ENCODE measurements around the gene ZSWIM3.
"Not testable (repeated sequence)": the region's sequence is repeated elsewhere in the genome, so short reads cannot be mapped to it uniquely, and the experiment has no call there.

ZSWIM3 gene

GRCh38 chr20:45873409-45874103 is 16.1 kb downstream of the ZSWIM3 start:
- Histone ChIP-seq H3K4me2 (ENCODE audit: low read length) (no peak overlapping the region), H3K27ac (ENCODE audit: low read depth, low read length) (no peak overlapping the region), H3K4me1 (ENCODE audit: control insufficient read depth, low read length) (no peaks in the 10 kb centered on the region), H3K9me3 (ENCODE audit: control insufficient read depth, insufficient read depth, low read length) (no peaks in the 10 kb centered on the region), H4K20me1 (ENCODE audit: control insufficient read depth, insufficient read depth, low read depth, low read length) (no peaks in the 10 kb centered on the region), H3K4me3 (ENCODE audit: low read length) (no peak overlapping the region), H3K27me3 (ENCODE audit: control insufficient read depth, low read length) (no peaks in the 10 kb centered on the region), H3K79me2 (ENCODE audit: control insufficient read depth, low read length) (no peaks in the 10 kb centered on the region), H3K36me3 (ENCODE audit: control insufficient read depth, low read length) (peaks cover 5% of the 10 kb centered on the region; the same call in 1 of the 2 replicates), H3F3A (ENCODE audit: control insufficient read depth, insufficient read depth) (no peaks in the 10 kb centered on the region), H3K9me2 (replicated peaks; ENCODE audit: control insufficient read depth, low read length) (no peaks in the 10 kb centered on the region)
- TF ChIP-seq CTCF (IDR thresholded peaks at IDR 0.05; ENCODE audit: low read depth, low read length, poor library complexity, severe bottlenecking), result no peak
- no peak for TF ChIP-seq EZH2phosphoT487 (IDR thresholded peaks at IDR 0.05; ENCODE audit: borderline replicate concordance, low read length)

- H3K79me2 ChIP-seq (ENCODE audit: control insufficient read depth, low read length); H3K9me3 ChIP-seq (ENCODE audit: control insufficient read depth, insufficient read depth, low read length); H3K9me2 ChIP-seq (replicated peaks; ENCODE audit: control insufficient read depth, low read length); H3K4me2 ChIP-seq (ENCODE audit: low read length); H4K20me1 ChIP-seq (ENCODE audit: control insufficient read depth, insufficient read depth, low read depth, low read length); H3F3A ChIP-seq (ENCODE audit: control insufficient read depth, insufficient read depth); H3K36me3 ChIP-seq (ENCODE audit: control insufficient read depth, low read length); H3K4me1 ChIP-seq (ENCODE audit: control insufficient read depth, low read length); H3K27ac ChIP-seq (ENCODE audit: low read depth, low read length); H3K27me3 ChIP-seq (ENCODE audit: control insufficient read depth, low read length); H3K4me3 ChIP-seq (ENCODE audit: low read length): not testable (repeated sequence)
Measured at GRCh38 chr20:45874104-45874481, 16.7 kb downstream of the ZSWIM3 start.

GRCh38 chr20:45874576-45874975 is 17.2 kb downstream of the ZSWIM3 start:
- Histone ChIP-seq H4K20me1 (ENCODE audit: control insufficient read depth, insufficient read depth, low read depth, low read length) (no peaks in the 10 kb centered on the region), H3K27ac (ENCODE audit: low read depth, low read length) (no peak overlapping the region), H3K4me3 (ENCODE audit: low read length) (no peak overlapping the region), H3K4me2 (ENCODE audit: low read length) (no peak overlapping the region), H3K4me1 (ENCODE audit: control insufficient read depth, low read length) (no peaks in the 10 kb centered on the region), H3F3A (ENCODE audit: control insufficient read depth, insufficient read depth) (no peaks in the 10 kb centered on the region), H3K79me2 (ENCODE audit: control insufficient read depth, low read length) (no peaks in the 10 kb centered on the region), H3K27me3 (ENCODE audit: control insufficient read depth, low read length) (no peaks in the 10 kb centered on the region), H3K9me2 (replicated peaks; ENCODE audit: control insufficient read depth, low read length) (no peaks in the 10 kb centered on the region), H3K9me3 (ENCODE audit: control insufficient read depth, insufficient read depth, low read length) (no peaks in the 10 kb centered on the region), H3K36me3 (ENCODE audit: control insufficient read depth, low read length) (peaks cover 5% of the 10 kb centered on the region; the same call in 1 of the 2 replicates)
- TF ChIP-seq CTCF (IDR thresholded peaks at IDR 0.05; ENCODE audit: low read depth, low read length, poor library complexity, severe bottlenecking), result no peak
- TF ChIP-seq EZH2phosphoT487 (IDR thresholded peaks at IDR 0.05; ENCODE audit: borderline replicate concordance, low read length), result no peak

DNA sequence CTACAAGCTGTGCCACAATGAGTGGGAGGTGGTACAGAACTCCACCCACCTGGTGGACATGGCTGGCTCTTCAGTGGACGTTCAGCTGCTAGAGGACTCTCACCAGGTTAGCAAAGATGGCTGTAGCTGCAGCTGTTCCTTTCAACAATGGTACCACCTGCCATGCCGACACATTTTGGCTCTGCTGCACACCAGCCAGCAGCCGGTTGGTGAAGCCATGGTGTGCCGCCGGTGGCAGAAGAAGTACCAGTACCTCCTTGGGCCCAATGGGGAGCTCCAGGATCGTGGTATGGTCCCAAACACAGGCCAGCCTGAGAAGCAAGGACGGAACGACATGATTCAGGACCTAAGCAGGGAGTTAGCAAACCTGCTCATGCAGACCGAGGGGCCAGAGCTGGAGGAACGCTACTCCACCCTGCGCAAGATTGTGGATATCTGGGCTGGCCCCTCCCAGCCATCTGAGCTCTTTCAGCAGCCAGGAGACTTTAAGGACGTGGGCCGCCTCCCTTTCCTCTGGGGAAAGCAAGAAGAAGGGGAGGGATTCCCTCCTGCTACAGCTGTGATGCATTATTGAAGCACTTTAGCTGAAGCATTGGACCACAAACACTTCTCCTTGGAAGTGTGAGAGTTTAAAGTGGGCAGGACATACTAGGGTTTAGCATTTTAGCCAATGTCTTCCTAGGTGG is 20.8 kb downstream of the ZSWIM3 start:
- peaks cover 7% of the 10 kb centered on the region for H3K4me1 ChIP-seq (ENCODE audit: control insufficient read depth, low read length)
- no peaks in the 10 kb centered on the region for H4K20me1 ChIP-seq (ENCODE audit: control insufficient read depth, insufficient read depth, low read depth, low read length)
- peaks cover 20% of the 10 kb centered on the region for H3K36me3 ChIP-seq (ENCODE audit: control insufficient read depth, low read length)
- H3K9me2 ChIP-seq (replicated peaks; ENCODE audit: control insufficient read depth, low read length), result no peaks in the 10 kb centered on the region
- H3K4me2 ChIP-seq (ENCODE audit: low read length), result no peak overlapping the region
- no peaks in the 10 kb centered on the region for H3K27me3 ChIP-seq (ENCODE audit: control insufficient read depth, low read length)
- H3K79me2 ChIP-seq (ENCODE audit: control insufficient read depth, low read length), result peaks cover 22% of the 10 kb centered on the region
- no peaks in the 10 kb centered on the region for H3K9me3 ChIP-seq (ENCODE audit: control insufficient read depth, insufficient read depth, low read length)
- TF ChIP-seq CTCF (IDR thresholded peaks at IDR 0.05; ENCODE audit: low read depth, low read length, poor library complexity, severe bottlenecking) (no peak), EZH2phosphoT487 (IDR thresholded peaks at IDR 0.05; ENCODE audit: borderline replicate concordance, low read length) (no peak)
- no peaks in the 10 kb centered on the region for H3F3A ChIP-seq (ENCODE audit: control insufficient read depth, insufficient read depth)
- H3K27ac ChIP-seq (ENCODE audit: low read depth, low read length), result no peak overlapping the region
- no peak overlapping the region for H3K4me3 ChIP-seq (ENCODE audit: low read length)

All from DOHH2 (cell line).